Endodermal cell (in vitro differentiated cells): ENCODE data around the gene PLEKHA8. TPM values are rescaled to one million over a fixed set of nuclear protein-coding genes. Genes with fewer than 3 reads are reported as not detected.

Experiments used
- DNase-seq: peaks from one replicate; pipeline ENCODE4 v3.0.0-alpha.2; 2017
- H3K27ac ChIP-seq: 2 replicates; pipeline ENCODE4 v1.5.1; 2013; ENCODE audit warnings: mild to moderate bottlenecking, low read depth, low read length, moderate library complexity
- H3K27me3 ChIP-seq: 2 replicates; pipeline ENCODE4 v1.6.1; 2013; ENCODE audit warnings: mild to moderate bottlenecking, low read length, moderate library complexity; ENCODE audit not compliant: insufficient read depth, control insufficient read depth, poor library complexity, severe bottlenecking
- H3K36me3 ChIP-seq: 2 replicates; pipeline ENCODE4 v1.7.0; 2013; ENCODE audit warnings: mild to moderate bottlenecking, low read length, moderate library complexity; ENCODE audit not compliant: control insufficient read depth, insufficient read depth
- H3K4me1 ChIP-seq: one replicate; pipeline ENCODE4 v1.7.0; 2013; ENCODE audit warnings: low read length; ENCODE audit not compliant: control insufficient read depth, insufficient read depth
- H3K4me3 ChIP-seq: 2 replicates; pipeline ENCODE4 v1.5.1; 2013; ENCODE audit warnings: mild to moderate bottlenecking, low read length, moderate library complexity
- H3K9ac ChIP-seq: 2 replicates; pipeline ENCODE4 v1.6.1; 2013; ENCODE audit warnings: mild to moderate bottlenecking, low read length, moderate library complexity; ENCODE audit not compliant: poor library complexity, severe bottlenecking; ENCODE audit errors: extremely low read depth
- H3K9me3 ChIP-seq: 2 replicates; pipeline ENCODE4 v1.6.1; 2013; ENCODE audit warnings: mild to moderate bottlenecking, low read length, moderate library complexity; ENCODE audit not compliant: control insufficient read depth
- H3K27ac Mint-ChIP-seq: 2 replicates; pipeline ENCODE4 v1.8.0; 2020; ENCODE audit warnings: mixed read lengths
- H3K27me3 Mint-ChIP-seq: 2 replicates; pipeline ENCODE4 v1.8.0; 2021; ENCODE audit warnings: mild to moderate bottlenecking, mixed read lengths; ENCODE audit not compliant: insufficient read depth
- H3K36me3 Mint-ChIP-seq: 2 replicates; pipeline ENCODE4 v1.8.0; 2020; ENCODE audit warnings: low read depth, mixed read lengths
- H3K4me1 Mint-ChIP-seq: 2 replicates; pipeline ENCODE4 v1.8.0; 2020; ENCODE audit warnings: mixed read lengths
- H3K4me3 Mint-ChIP-seq: 2 replicates; pipeline ENCODE4 v1.8.0; 2020; ENCODE audit warnings: mild to moderate bottlenecking, moderate library complexity, mixed read lengths
- H3K9me3 Mint-ChIP-seq: 2 replicates; pipeline ENCODE4 v1.8.0; 2020; ENCODE audit warnings: mild to moderate bottlenecking, mixed read lengths
- CTCF ChIP-seq: fragments of 200-600 bp; sonication (generic); conservative IDR thresholded peaks from 2 replicates; pipeline ENCODE4 v1.5.0; 2021; ENCODE audit warnings: antibody characterized with exemption, mild to moderate bottlenecking
- WGBS, 2 experiments: methylation state at CpG; one replicate each; pipeline versions ENCODE4 v1.1.5 to v1.1.7; 2013; ENCODE audit warnings: missing lambda C conversion rate in 2 of 2, mixed read lengths in 1 of 2; ENCODE audit not compliant: insufficient coverage in 1 of 2, insufficient read length in 1 of 2; 5-methylcytosine and 5-hydroxymethylcytosine counted together
- total RNA-seq, 2 donors: library from RNA; stranded (reverse); fragmentation: NEBNext Ultra II Directional in 1 of 2; extraction: Animal tissue kit (Norgen Biotek cat#: 25700) in 1 of 2; gene quantifications; 2 replicates in 1 of 2; 3 replicates in 1 of 2; pipeline ENCODE4 v1.2.1, GENCODE V29; 2021

Gene PLEKHA8
- total RNA-seq, 2 donors from 2014 or later, result 37.7 to 42.2 TPM

GRCh38 chr7:30140456-30140855 is 112.2 kb downstream of the PLEKHA8 start:
- Histone ChIP-seq H3K36me3 (no peaks in the 10 kb centered on the region), H3K4me3 (no peak overlapping the region), H3K27me3 (peaks cover 27% of the 10 kb centered on the region), H3K9me3 (no peaks in the 10 kb centered on the region), H3K27ac (no peak overlapping the region), H3K4me1 (peaks cover 2% of the 10 kb centered on the region), H3K9ac (no peak overlapping the region)
- no peak for TF ChIP-seq CTCF
- Mint-ChIP-seq H3K9me3 (no peaks in the 10 kb centered on the region), H3K27ac (no peak overlapping the region), H3K4me1 (peaks cover 8% of the 10 kb centered on the region), H3K36me3 (no peaks in the 10 kb centered on the region), H3K27me3 (peaks cover 22% of the 10 kb centered on the region), H3K4me3 (no peak overlapping the region)
- DNase-seq, result no peak
- WGBS, 2 experiments, result 89 to 100% methylated on average over 1 to 3 of the region's 3 CpGs

DNA sequence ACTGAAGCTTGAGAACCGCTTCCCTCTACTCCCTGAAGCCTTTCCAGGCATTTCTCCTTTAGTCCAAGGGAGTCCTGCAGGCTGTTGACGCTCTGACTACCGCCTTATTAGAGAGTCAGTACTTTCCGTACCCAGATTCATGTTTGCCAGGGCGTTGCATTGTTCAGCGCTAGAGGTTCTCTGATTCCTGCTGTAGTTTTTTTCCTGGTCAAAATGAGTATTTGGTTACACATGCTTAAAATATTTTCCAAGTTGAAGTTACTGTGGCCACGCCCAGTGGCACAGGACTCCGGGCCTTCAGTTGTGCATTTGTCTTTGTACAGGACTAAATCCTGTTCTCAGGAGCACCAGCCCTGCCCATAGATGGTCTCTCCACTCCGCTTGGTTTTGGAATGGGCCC is 114.5 kb downstream of the PLEKHA8 start:
- no peaks in the 10 kb centered on the region for H3K36me3 Mint-ChIP-seq
- no peaks in the 10 kb centered on the region for H3K9me3 ChIP-seq
- H3K9ac ChIP-seq, result no peak overlapping the region
- peaks cover 4% of the 10 kb centered on the region for H3K27me3 ChIP-seq
- peaks cover 8% of the 10 kb centered on the region for H3K4me1 Mint-ChIP-seq
- H3K4me3 Mint-ChIP-seq, result no peak overlapping the region
- no peak for TF ChIP-seq CTCF
- 94 to 96% methylated on average over 8 to 9 of the region's 9 CpGs for WGBS, 2 experiments
- peaks cover 12% of the 10 kb centered on the region for H3K4me1 ChIP-seq
- H3K27ac Mint-ChIP-seq, result no peak overlapping the region
- no peaks in the 10 kb centered on the region for H3K36me3 ChIP-seq
- DNase-seq, result no peak
- no peak overlapping the region for H3K4me3 ChIP-seq
- no peaks in the 10 kb centered on the region for H3K9me3 Mint-ChIP-seq
- peaks cover 1% of the 10 kb centered on the region for H3K27me3 Mint-ChIP-seq
- H3K27ac ChIP-seq, result no peak overlapping the region

DNA sequence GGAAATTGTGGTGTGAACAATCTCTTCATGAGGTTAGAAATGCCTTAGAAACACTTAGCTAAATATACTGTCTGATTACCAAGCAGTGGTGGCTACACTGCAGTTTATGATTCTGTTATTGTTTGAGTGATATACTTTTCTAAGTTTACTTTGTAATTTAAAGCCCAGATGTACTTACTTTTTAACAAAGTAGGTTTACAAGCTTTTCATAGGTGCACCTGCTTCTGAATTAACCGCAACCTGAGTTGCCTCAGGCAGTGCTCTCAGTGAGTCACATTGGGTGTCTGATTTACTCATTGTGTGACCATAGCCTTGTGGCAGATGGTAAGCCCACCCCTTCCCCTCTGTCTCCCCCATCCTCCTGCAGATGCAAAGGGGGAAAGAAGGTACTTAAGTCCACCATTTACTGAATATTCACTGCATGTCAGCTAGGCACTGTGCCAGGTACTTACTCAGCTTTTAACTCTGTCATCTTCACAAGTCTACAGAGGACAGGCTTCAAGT is 115.6 kb downstream of the PLEKHA8 start:
- DNase-seq, result no peak
- Mint-ChIP-seq H3K27me3 (no peaks in the 10 kb centered on the region), H3K9me3 (no peaks in the 10 kb centered on the region), H3K27ac (no peak overlapping the region), H3K4me3 (no peak overlapping the region), H3K36me3 (no peaks in the 10 kb centered on the region), H3K4me1 (peaks cover 8% of the 10 kb centered on the region)
- Histone ChIP-seq H3K36me3 (no peaks in the 10 kb centered on the region), H3K27me3 (no peaks in the 10 kb centered on the region), H3K9me3 (no peaks in the 10 kb centered on the region), H3K4me3 (no peak overlapping the region), H3K27ac (no peak overlapping the region), H3K9ac (no peak overlapping the region), H3K4me1 (peaks cover 18% of the 10 kb centered on the region)
- 100% methylated on average over 1 of the region's 1 CpG for WGBS, 2 experiments
- no peak for TF ChIP-seq CTCF
